Heart right ventricle (tissue), 16 donors: ENCODE results near the gene TTC23. TPM values are rescaled to one million over a fixed set of nuclear protein-coding genes. Genes with fewer than 3 reads are reported as not detected.

Source experiments
- ATAC-seq, 8 donors: fragments of 200-7000 bp; cut with Tn5 transposase; one replicate each; pipeline ENCODE4 v1.9.1; 2020; ENCODE audit warnings: mild to moderate bottlenecking in 8 of 8, moderate library complexity in 8 of 8, moderate number of reproducible peaks in 1 of 8
- DNase-seq, 2 donors: peaks; one replicate each; pipeline ENCODE4 v3.0.0-alpha.2; 2020
- H3K27ac ChIP-seq, 10 donors: fragments of 200-600 bp; sonication (generic) in 2 of 10; one replicate each; pipeline versions ENCODE4 v1.5.0 to v1.8.0; 2020 to 2022; ENCODE audit warnings: mild to moderate bottlenecking in 3 of 10
- H3K27me3 ChIP-seq, 7 donors: fragments of 200-600 bp; one replicate each; pipeline ENCODE4 v1.8.0; 2021 to 2022; ENCODE audit warnings: mild to moderate bottlenecking in 2 of 7
- H3K36me3 ChIP-seq, 9 donors: fragments of 200-600 bp; sonication (generic) in 1 of 9; one replicate each; pipeline versions ENCODE4 v1.5.0 to v1.8.0; 2020 to 2022; ENCODE audit warnings: mild to moderate bottlenecking in 2 of 9
- H3K4me1 ChIP-seq, 9 donors: fragments of 200-600 bp; sonication (generic) in 1 of 9; one replicate each; pipeline versions ENCODE4 v1.5.0 to v1.8.0; 2020 to 2022; ENCODE audit warnings: mild to moderate bottlenecking in 4 of 9
- H3K4me3 ChIP-seq, 10 donors: fragments of 200-600 bp; sonication (generic) in 2 of 10; one replicate each; pipeline versions ENCODE4 v1.5.0 to v1.8.0; 2020 to 2022; ENCODE audit warnings: mild to moderate bottlenecking in 7 of 10, moderate library complexity in 2 of 10
- H3K9me3 ChIP-seq, 11 donors: fragments of 200-600 bp in 10 of 11; sonication (generic) in 2 of 11; one replicate each; pipeline versions ENCODE4 v1.5.0 to v1.8.0; 2013 to 2022; ENCODE audit warnings: mild to moderate bottlenecking in 2 of 11, control low read depth in 1 of 11, moderate library complexity in 1 of 11
- whole genome bisulfite sequencing, 2 donors: extraction: QIAGEN DNeasy Blood & Tissue Kit; methylation state at CpG; one replicate each; pipeline ENCODE4 v1.1.7; 2013; ENCODE audit warnings: inconsistent platforms in 1 of 2; 5-methylcytosine and 5-hydroxymethylcytosine counted together
- intact Hi-C, 10 donors: fragments of 100-400 bp; cut with DNase I; formaldehyde crosslinking; loops; one replicate each; pipeline versions ENCODE4 v1.11.1 to v1.14.2; 2022
- polyA plus RNA-seq, 2 donors: library from polyadenylated mRNA; stranded (reverse); fragments of 200-250 nt; gene quantifications; one replicate each; pipeline ENCODE4 v1.2.3, GENCODE V29; 2013
- total RNA-seq, 10 donors: library from RNA; stranded (reverse); fragmentation: NEBNext Ultra II Directional in 3 of 10; extraction: Animal tissue kit (Norgen Biotek cat#: 25700) in 3 of 10; gene quantifications; one replicate each; pipeline versions ENCODE4 v1.2.1 to v1.2.4, GENCODE V29; 2021 to 2023
- TF ChIP-seq, protein P1 (sequence below), 9 donors: fragments of 200-600 bp; sonication (generic) in 2 of 9; IDR thresholded peaks; one replicate each; pipeline versions ENCODE4 v1.5.0 to v1.8.0; 2021 to 2022; ENCODE audit warnings: antibody characterized with exemption in 9 of 9, mild to moderate bottlenecking in 5 of 9, moderate library complexity in 1 of 9
- donor health status: Arrhythmogenic right ventricular cardiomyopathy.
- donor health status: ischemic (EF 13 %, LVEDD 7.1; RV severe dilation, severe dysfunction).
- donor health status: healthy with polysubstance abuse.
- donor health status: DM: no; HTN: yes; CAD: no.
- donor health status: DM: no; HTN: no; CAD: no.
- donor health status: ischemic (EF 25% LVEDD 6.9; RV normal size, moderate dysfunction).
- donor health status: ischemic (EF 25% LVEDD 5.7; RV mildly dilated, moderate dysfunction).
- donor health status: healthy.
- donor health status: DM: yes; HTN: yes; CAD: no.
- donor health status: Ischemic cardiomyopathy.
- donor health status: ischemic (EF 35%, LVEDD 5.7; RV mildly dilated, moderate dysfunction).
- donor health status: nonischemic (EF 11% LVEDD 7.7; RV severe dilation, severe dysfunction).
- donor health status: DM: yes; HTN: yes; CAD: no.
- donor health status: PGD.
- donor health status: ischemic (EF 29% LVEDD 5.4; RV normal size, mild dysfunction).
- donor health status: nonischemic (EF 23%, LVEDD 6.1; RV moderate dilation, normal function).

TTC23 gene
- total and polyA plus RNA-seq, 12 donors: 6.0 to 16.9 (median 10.9) TPM

DNA sequence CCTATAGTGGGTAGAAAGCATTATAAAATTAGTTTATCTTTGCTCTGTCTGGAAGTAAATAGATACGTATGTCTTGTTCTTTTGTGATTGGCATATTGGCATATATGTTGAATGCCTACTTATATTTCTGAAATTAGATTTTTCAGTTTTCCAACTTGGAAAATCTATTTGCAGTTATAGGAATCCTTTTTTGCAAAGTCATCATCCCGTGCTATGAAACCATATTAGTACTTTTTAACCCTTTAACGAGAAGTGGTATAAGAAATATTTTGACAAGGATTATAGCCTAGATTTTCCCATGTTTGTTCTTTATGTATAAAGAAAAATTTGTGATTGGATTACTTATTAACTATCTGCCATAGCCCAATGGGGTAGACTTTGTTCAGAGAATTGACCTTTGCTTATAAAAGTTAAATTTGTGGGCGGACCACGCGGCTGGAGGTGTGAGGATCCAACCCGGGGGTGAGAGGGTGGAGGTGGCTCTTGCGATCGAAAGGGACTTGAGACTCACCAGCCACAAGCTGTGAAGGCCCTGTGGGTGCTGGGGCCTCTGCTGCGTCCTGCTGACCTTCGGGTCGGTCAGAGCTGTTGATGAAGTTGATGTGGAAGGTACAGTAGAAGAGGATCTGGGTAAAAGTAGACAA is 7.8 kb upstream of the TTC23 start:
- Histone ChIP-seq H3K9me3 (no peaks in the 10 kb centered on the region), H3K36me3 (peaks cover 0 to 37% (median 0%) of the 10 kb centered on the region in 9 donors), H3K4me1 (peaks cover under 1 to 18% (median 4%) of the 10 kb centered on the region in 9 donors), H3K27me3 (no peaks in the 10 kb centered on the region), H3K4me3 (no peak overlapping the region), H3K27ac (no peak overlapping the region)
- DNase-seq (no peak), ATAC-seq (no peak)
- intact Hi-C loops: no loop called here
- WGBS, 2 donors: 92 to 94% methylated on average over 12 of the region's 12 CpGs
- TF ChIP-seq, protein P1, sequence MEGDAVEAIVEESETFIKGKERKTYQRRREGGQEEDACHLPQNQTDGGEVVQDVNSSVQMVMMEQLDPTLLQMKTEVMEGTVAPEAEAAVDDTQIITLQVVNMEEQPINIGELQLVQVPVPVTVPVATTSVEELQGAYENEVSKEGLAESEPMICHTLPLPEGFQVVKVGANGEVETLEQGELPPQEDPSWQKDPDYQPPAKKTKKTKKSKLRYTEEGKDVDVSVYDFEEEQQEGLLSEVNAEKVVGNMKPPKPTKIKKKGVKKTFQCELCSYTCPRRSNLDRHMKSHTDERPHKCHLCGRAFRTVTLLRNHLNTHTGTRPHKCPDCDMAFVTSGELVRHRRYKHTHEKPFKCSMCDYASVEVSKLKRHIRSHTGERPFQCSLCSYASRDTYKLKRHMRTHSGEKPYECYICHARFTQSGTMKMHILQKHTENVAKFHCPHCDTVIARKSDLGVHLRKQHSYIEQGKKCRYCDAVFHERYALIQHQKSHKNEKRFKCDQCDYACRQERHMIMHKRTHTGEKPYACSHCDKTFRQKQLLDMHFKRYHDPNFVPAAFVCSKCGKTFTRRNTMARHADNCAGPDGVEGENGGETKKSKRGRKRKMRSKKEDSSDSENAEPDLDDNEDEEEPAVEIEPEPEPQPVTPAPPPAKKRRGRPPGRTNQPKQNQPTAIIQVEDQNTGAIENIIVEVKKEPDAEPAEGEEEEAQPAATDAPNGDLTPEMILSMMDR (IDR thresholded peaks at IDR 0.05): no peak

DNA sequence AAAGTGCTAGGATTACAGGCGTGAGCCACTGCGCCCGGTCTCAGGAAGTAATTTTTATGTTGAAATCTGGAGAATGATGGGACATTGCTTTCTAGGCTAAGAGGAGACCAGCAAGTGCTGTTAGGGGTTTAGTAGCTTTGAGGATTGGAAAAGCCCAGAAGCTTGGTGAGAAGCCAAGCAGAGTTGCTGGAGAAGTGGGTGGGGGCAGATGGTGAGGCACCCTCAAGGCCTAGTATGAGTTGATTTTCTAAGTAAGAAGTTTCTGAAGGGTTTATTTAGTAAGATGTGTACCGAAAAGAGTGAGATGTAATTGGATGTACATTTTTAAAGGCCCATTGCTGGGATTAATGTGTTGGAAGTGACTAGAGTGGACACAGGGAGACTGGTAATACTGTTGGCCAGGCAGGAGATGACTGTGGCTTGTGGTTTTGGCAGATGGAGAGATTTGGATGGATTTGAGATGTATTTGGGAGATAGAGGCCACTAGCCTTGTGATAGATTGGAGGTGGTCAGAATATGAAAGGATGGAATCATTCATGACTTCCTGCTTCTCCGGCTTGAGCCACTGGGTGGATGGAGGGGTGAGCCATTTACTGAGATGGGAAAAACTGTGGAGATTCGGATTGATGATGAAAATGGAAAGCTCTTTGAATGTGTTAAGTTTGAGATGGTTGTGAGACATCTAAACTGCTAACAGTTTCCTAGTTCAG is 4.2 kb upstream of the TTC23 start:
- no peaks in the 10 kb centered on the region for H3K27me3 ChIP-seq
- DNase-seq (no peak), ATAC-seq (no peak)
- peaks cover 4 to 42% (median 22%) of the 10 kb centered on the region in 9 donors for H3K4me1 ChIP-seq
- intact Hi-C loops: no loop called here
- no peaks in the 10 kb centered on the region for H3K9me3 ChIP-seq
- WGBS, 2 donors: 92 to 95% methylated on average over 6 of the region's 6 CpGs
- H3K4me3 ChIP-seq: no peak overlapping the region
- TF ChIP-seq, protein P1 (IDR thresholded peaks at IDR 0.05): no peak
- peaks cover 0 to 26% (median 0%) of the 10 kb centered on the region in 9 donors for H3K36me3 ChIP-seq
- H3K27ac ChIP-seq: no peak overlapping the region

DNA sequence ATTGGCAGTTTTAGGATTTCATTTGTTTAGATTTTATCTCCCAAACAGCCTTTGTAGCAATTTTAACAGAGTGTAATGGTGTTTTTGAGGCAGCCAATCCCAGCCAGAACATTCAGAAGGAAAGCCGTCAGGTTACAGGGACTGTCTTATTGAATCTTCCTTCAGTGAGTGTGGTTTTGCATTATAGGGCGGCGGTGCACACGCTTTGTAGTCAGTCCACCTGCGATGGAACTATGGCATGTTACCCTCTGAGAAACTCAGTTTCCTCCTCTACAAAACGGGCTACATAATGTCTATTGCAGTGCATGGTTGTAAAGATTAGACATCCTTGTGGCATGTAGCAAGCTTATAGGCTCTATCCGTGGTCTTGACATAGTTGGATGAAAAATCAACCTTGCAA is 2.9 kb upstream of the TTC23 start:
- H3K9me3 ChIP-seq: no peaks in the 10 kb centered on the region
- peak overlapping the region in 9 of 10 donors; percentile 75 to 88 (median 80) for H3K4me3 ChIP-seq
- peak overlapping the region in 5 of 10 donors; percentile 91 to 95 (median 94) for H3K27ac ChIP-seq
- no peaks in the 10 kb centered on the region for H3K27me3 ChIP-seq
- peaks cover 4 to 54% (median 27%) of the 10 kb centered on the region in 9 donors for H3K4me1 ChIP-seq
- ATAC-seq (no peak), DNase-seq (no peak)
- WGBS, 2 donors: 79 to 84% methylated on average over 7 of the region's 7 CpGs
- TF ChIP-seq, protein P1 (IDR thresholded peaks at IDR 0.05): no peak
- intact Hi-C loops: no loop called here
- H3K36me3 ChIP-seq: peaks cover 0 to 16% (median 0%) of the 10 kb centered on the region in 9 donors

DNA sequence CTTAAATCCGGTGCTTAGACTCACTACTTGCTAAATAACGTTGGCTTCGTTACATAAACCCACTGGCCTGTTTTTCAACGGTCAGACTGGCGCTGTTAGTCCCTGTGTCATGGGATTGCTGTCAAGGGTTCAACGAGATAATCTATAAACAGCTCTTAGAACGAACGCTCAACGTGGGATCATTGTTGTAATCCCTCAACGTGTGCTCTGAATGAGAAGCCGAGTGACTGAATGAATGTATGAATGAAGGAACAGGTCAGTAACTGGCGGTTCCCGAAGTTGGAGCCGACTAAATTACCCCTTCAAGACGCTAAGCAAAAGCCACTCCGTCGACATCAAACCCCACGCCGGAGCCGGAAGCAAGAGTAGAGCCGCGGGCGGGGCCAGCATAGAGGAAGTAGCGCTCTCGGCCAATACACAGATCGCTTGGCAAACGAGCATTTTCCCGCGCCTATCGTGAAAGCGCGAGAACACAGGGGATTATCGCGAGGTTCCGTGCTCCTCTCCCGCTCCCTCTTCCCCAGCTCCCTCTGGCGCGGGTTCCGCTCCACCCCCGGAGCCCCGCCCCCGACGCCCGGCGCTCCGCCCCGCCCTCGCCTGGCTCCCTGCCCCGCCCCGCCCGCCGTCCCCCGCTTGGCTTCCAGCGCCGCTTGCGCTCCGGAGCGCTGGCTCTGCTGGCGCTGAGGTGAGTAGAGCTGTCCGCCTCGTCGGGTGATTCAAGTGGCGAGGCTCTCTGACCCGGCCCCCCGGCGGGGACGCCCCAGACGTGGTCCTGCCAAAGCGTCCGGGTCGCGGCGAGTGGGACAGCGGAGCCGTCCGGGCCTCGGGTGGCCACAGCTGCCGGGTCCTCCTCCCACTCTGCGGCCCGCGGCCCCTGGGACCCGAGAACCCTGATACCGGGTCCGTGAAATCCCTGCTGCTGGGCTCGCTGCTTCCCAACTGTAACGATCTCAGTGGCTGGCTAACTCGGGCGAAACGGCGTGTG is 1.8 kb upstream of the TTC23 start, which contains the start of gene LRRC28:
TSS of gene LRRC28 (plus strand) at position 625 of the 985 bp plus-strand sequence. CDS start 4,477 bp downstream, outside the sequence.
- H3K4me1 ChIP-seq: peaks cover 4 to 55% (median 27%) of the 10 kb centered on the region in 9 donors
- H3K4me3 ChIP-seq: peak within 1 kb of the TSS; percentile 56 to 88 (median 80)
- H3K36me3 ChIP-seq: peaks cover 0 to 5% (median 0%) of the 10 kb centered on the region in 9 donors
- TF ChIP-seq, protein P1 (IDR thresholded peaks at IDR 0.05): peak in 1 of 9 donors; percentile 5
- WGBS, 2 donors: 0 to 1% methylated on average over 80 to 90 of the region's 90 CpGs
- no peaks in the 10 kb centered on the region for H3K9me3 ChIP-seq
- H3K27me3 ChIP-seq: no peaks in the 10 kb centered on the region
- peak; percentile 95 to 98 (median 96) for ATAC-seq
- H3K27ac ChIP-seq: peak within 1 kb of the TSS; percentile 83 to 95 (median 92)
- DNase-seq: peak; percentile 97 to 99
- intact Hi-C loops: no loop called here
